ENCODE data around the gene FNDC10. TPM values are rescaled to one million over a fixed set of nuclear protein-coding genes. Genes with fewer than 3 reads are reported as not detected.

The FNDC10 gene
- total RNA-seq, 1 experiment from 2014 or later: 15.6 TPM

DNA sequence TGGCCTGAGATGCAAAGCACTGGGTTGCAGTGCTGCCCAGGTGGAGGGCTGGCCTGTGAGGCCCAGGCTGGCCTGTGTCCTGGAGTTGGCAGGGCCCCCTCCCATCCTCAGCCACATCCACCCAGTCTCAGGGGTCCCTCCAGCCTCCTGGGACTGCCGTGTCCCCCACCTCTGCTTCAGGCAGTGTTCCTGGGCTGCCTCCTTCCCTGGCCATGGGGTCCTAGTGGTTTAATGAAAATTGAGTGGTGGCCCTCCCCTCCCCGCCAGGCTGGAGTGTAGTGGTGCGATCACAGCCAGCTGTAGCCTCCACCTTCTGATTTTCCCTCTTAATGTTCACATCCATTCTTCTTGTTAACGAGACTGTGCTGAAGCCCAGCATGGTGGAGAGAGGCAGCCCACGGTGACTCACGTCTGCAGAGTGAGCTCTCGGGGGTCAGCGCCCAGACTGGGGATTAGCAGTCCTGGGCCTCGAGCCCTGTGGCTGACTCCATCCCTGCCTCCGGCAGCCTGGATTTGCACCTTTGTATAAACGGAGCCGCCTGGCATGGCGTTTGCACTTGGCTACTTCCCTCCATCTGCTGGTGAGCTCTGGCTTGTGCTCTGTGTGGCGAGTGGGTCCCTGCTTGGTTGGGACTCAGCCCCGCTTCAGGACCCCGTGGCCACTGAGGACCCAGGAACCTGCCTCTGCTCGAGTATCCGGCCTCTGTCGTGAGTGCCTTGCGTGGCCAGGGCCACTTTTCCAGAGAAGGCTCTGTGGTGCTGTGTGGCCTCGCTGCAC is 22.3 kb upstream of the FNDC10 start:
- Mint-ChIP-seq H3K4me1 (ENCODE audit: low read depth, unreplicated experiment) (no peaks in the 10 kb centered on the region), H3K36me3 (ENCODE audit: insufficient read depth, unreplicated experiment) (peaks cover 13% of the 10 kb centered on the region), H3K4me3 (ENCODE audit: unreplicated experiment) (no peak overlapping the region), H3K27me3 (ENCODE audit: insufficient read depth, unreplicated experiment) (no peaks in the 10 kb centered on the region), H3K9me3 (ENCODE audit: unreplicated experiment) (no peaks in the 10 kb centered on the region), H3K27ac (ENCODE audit: unreplicated experiment) (no peak overlapping the region)
- Histone ChIP-seq H3K4me3 (ENCODE audit: low read depth, low read length) (no peak overlapping the region), H3K9me3 (no peaks in the 10 kb centered on the region), H3K27me3 (replicated peaks; ENCODE audit: control insufficient read depth, insufficient read depth, low read length) (no peaks in the 10 kb centered on the region), H3K36me3 (ENCODE audit: control insufficient read depth, insufficient read depth, low read length) (no peaks in the 10 kb centered on the region), H3K4me1 (no peaks in the 10 kb centered on the region)
- POLR2A ChIA-PET: no interaction called here
- TF ChIP-seq, protein P1, sequence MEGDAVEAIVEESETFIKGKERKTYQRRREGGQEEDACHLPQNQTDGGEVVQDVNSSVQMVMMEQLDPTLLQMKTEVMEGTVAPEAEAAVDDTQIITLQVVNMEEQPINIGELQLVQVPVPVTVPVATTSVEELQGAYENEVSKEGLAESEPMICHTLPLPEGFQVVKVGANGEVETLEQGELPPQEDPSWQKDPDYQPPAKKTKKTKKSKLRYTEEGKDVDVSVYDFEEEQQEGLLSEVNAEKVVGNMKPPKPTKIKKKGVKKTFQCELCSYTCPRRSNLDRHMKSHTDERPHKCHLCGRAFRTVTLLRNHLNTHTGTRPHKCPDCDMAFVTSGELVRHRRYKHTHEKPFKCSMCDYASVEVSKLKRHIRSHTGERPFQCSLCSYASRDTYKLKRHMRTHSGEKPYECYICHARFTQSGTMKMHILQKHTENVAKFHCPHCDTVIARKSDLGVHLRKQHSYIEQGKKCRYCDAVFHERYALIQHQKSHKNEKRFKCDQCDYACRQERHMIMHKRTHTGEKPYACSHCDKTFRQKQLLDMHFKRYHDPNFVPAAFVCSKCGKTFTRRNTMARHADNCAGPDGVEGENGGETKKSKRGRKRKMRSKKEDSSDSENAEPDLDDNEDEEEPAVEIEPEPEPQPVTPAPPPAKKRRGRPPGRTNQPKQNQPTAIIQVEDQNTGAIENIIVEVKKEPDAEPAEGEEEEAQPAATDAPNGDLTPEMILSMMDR (IDR thresholded peaks at IDR 0.05; ENCODE audit: insufficient read depth in 1 of 2, low read depth in 1 of 2, low read length in 1 of 2, severe bottlenecking in 1 of 2, unreplicated experiment in 1 of 2): no peak
- DNase-seq: no peak
- CTCF ChIA-PET: no interaction called here
- BruUV-seq (replicated peaks): no TSS peak
- intact Hi-C loops (cut with micrococcal nuclease; ENCODE audit: unreplicated experiment): no loop called here

DNA sequence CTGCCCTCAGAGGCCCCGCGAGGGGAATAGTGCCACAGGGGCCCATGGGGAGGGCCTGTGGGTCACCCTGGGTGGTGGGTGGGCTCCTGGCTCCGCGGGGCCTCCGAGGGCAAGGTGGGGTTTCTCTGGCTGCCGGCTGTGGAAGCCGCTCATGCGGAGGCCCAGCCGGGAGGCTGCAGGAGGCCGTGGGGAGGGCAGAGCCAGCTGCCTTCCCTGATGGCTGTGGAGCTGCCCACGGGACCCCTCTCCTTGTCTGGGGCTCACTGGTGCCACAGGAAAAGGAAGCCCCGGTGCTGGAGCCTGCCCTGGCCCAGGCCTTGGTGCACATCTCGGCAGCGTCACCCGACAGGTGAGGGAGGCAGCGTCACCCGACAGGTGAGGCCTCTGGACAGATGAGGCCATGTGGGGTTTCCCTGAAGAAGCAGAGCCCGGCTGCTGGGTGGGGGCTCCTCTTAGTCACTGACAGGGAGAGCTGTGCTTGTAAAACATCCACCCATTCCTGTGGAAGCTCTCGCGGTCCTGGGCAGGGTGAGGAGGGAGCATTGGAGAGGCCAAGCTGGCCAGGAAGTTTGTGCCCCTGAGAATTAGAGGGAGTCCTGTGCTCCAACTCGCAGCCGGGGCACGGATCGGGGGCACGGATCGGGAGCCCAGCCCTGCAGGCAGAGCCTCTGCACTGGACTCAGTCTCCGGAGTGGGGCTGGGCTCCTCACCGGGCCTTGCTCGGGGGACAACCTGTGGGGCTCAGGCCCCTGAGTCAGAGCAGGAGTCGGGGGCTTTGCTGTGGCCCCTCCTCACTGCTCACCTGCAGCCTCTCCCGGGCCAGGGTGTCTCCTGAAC is 21.5 kb upstream of the FNDC10 start:
- H3K36me3 Mint-ChIP-seq (ENCODE audit: insufficient read depth, unreplicated experiment): peaks cover 13% of the 10 kb centered on the region
- no peaks in the 10 kb centered on the region for H3K4me1 Mint-ChIP-seq (ENCODE audit: low read depth, unreplicated experiment)
- Histone ChIP-seq H3K27me3 (replicated peaks; ENCODE audit: control insufficient read depth, insufficient read depth, low read length) (no peaks in the 10 kb centered on the region), H3K4me1 (0 out of 2 replicates have a peak, but pooled peaks cover 4% of the 10 kb centered on the region), H3K36me3 (ENCODE audit: control insufficient read depth, insufficient read depth, low read length) (no peaks in the 10 kb centered on the region), H3K9me3 (no peaks in the 10 kb centered on the region), H3K4me3 (ENCODE audit: low read depth, low read length) (no peak overlapping the region)
- CTCF ChIA-PET: no interaction called here
- POLR2A ChIA-PET: no interaction called here
- no peak overlapping the region for H3K27ac Mint-ChIP-seq (ENCODE audit: unreplicated experiment)
- DNase-seq: no peak
- no peaks in the 10 kb centered on the region for H3K27me3 Mint-ChIP-seq (ENCODE audit: insufficient read depth, unreplicated experiment)
- H3K9me3 Mint-ChIP-seq (ENCODE audit: unreplicated experiment): no peaks in the 10 kb centered on the region
- no peak overlapping the region for H3K4me3 Mint-ChIP-seq (ENCODE audit: unreplicated experiment)
- intact Hi-C loops (cut with micrococcal nuclease; ENCODE audit: unreplicated experiment): no loop called here
- TF ChIP-seq, protein P1 (IDR thresholded peaks at IDR 0.05; ENCODE audit: insufficient read depth in 1 of 2, low read depth in 1 of 2, low read length in 1 of 2, severe bottlenecking in 1 of 2, unreplicated experiment in 1 of 2): no peak
- BruUV-seq (replicated peaks): no TSS peak

DNA sequence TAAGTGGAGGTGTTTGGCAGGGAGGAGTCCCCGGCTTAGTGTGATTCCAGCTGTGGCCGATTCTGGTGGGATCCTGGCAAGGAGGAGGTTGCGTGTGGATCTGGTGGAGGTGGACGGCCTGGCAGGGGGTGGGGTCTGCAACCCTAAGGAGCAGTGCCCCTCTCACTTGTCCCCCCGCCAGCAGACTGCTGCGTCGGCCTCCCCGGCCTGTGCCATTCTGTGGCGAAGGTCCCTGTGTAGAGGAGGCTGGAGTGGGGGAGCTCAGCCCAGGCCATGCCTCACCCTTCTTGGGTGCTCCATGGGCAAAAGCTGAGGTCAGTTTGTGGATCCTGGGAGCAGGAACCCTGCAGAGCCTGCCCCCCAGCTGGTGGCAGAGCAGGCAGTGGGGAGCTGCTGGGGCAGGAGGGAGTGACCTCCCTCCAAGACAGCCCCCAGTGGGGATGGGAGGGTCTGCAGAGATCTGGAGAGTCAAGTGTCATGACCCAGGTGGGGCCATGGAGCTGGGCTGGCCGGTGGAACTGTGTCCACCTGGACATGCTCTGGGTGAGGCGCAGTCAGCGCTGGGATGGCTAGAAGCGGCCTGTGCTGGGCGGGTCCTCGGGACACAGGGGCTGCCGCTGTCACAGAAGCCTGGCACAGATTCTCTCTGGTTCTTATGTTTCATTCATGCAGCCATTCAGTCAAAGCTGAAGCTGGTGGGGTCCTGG is 20.7 kb upstream of the FNDC10 start:
- Histone ChIP-seq H3K4me3 (ENCODE audit: low read depth, low read length) (no peak overlapping the region), H3K36me3 (ENCODE audit: control insufficient read depth, insufficient read depth, low read length) (no peaks in the 10 kb centered on the region), H3K27me3 (replicated peaks; ENCODE audit: control insufficient read depth, insufficient read depth, low read length) (no peaks in the 10 kb centered on the region), H3K4me1 (0 out of 2 replicates have a peak, but pooled peaks cover 4% of the 10 kb centered on the region), H3K9me3 (no peaks in the 10 kb centered on the region)
- H3K27me3 Mint-ChIP-seq (ENCODE audit: insufficient read depth, unreplicated experiment): no peaks in the 10 kb centered on the region
- CTCF ChIA-PET: no interaction called here
- intact Hi-C loops (cut with micrococcal nuclease; ENCODE audit: unreplicated experiment): no loop called here
- TF ChIP-seq, protein P1 (IDR thresholded peaks at IDR 0.05; ENCODE audit: insufficient read depth in 1 of 2, low read depth in 1 of 2, low read length in 1 of 2, severe bottlenecking in 1 of 2, unreplicated experiment in 1 of 2): no peak
- peaks cover 14% of the 10 kb centered on the region for H3K36me3 Mint-ChIP-seq (ENCODE audit: insufficient read depth, unreplicated experiment)
- no peaks in the 10 kb centered on the region for H3K4me1 Mint-ChIP-seq (ENCODE audit: low read depth, unreplicated experiment)
- no TSS peak for BruUV-seq (replicated peaks)
- POLR2A ChIA-PET: no interaction called here
- H3K9me3 Mint-ChIP-seq (ENCODE audit: unreplicated experiment): no peaks in the 10 kb centered on the region
- H3K27ac Mint-ChIP-seq (ENCODE audit: unreplicated experiment): no peak overlapping the region
- DNase-seq: no peak
- H3K4me3 Mint-ChIP-seq (ENCODE audit: unreplicated experiment): no peak overlapping the region

All from Caco-2 (cell line).